Embryonic facial prominence (tissue), 1 donor: Measurements from ENCODE around the gene CELF2.

ENCODE experiments used
- DNase-seq: peaks from one replicate; pipeline ENCODE4 v3.0.0-alpha.2; 2016; ENCODE audit errors: extremely low spot score

CELF2 gene

GRCh38 chr10:11245981-11246590 is 228.4 kb downstream of the CELF2 start:
- no peak for DNase-seq

DNA sequence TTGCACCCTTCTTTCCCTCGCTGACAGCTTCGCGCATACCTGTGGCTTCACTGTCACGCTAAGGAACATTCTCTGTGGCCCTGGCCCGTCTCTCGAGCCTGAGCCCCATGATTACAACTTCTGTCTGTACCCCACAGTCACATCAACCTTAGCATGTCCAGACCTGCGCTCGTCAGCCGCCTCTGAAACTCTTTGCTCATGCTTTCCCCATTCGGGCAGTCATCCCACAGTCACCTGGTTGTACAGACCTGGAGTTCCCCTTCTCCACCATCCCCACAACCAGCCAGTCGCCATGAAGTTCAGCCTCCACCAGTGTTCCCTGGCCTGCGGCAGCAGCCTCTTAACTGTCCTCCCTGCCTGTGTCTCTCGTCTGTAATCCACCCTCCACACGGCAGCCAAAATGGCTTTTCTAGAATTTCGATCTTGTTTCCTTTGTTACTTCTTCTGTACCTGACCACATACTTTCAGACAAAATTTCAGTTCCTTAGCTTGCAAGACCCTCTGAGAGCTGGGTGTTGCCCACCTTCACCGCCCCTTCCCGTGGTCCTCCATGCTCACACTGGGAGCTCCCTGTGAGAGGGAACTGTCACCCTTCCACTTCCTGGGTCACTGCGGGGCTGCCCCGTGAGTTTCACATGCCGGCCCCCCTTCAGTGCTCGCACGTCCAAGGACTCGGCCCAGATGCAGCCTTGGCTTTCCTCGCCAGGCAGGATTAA is 229.2 kb downstream of the CELF2 start:
- no peak for DNase-seq

DNA sequence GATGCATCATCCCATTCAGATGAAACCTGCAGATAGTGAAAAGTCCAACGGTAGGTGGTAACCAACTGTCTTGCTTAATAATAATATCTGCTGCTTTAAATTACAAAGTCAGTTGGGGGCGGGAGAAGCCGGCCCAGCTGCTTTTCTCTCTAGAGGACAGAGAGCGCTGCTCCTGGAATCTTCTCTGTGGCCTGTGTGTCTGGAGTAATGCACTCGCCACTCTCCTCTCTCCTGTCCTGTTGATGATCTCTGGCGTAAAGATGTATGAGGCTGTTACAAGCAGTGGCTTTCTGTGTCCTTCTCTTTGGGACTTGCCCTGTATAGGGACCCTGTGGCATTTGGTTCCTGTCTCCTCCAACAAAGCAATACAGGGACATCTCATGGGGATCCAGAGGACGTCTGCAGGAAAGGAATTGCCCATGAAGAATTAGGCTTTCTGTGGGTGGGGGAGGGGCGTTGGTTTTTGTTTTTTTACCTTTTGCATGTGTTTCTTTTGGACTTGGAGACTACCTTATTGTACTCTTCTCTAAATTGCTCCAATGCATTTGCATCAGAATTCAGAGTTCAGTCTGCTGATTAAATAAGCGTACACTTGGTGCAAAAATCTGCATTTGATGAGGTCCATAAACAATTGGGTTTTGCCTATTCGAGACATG is 231.6 kb downstream of the CELF2 start:
- DNase-seq: no peak

DNA sequence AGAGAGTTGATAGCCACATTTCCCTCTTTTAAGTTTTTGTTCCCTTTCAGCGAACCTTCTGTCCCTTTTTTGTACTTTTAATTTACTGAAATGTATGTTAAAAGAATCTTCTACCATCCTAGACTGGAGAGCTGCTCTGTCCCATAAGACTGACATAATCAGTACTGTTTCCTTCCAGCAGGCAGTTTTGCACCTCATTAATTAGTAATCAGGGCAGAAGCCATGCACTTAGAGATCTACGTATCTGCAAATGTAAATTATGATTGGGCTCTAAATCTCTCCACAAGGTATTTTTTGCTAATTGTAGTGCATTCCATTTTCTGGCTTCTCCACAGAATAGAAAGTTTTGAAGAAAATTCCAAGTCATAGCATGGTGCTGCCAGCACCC is 232.1 kb downstream of the CELF2 start:
- DNase-seq: no peak

DNA sequence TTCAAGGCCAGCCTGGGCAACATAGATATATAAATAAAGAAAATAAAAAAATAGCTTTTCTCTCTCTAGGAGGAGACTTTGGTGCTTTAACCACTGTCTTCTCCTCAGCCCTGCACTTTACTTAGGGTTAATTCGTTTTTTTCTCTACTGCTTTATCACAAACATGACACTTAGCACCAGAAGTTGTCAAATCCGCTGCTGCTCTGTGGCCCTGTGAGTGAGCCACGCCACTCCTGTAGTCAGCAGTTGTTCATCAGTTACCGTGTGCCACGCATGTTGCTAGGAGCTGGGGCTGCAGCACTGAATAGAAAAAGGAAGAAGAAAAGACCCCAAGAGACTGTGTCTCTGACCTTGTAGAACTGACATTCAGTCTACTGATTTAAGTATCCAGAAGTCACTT is 232.6 kb downstream of the CELF2 start:
- no peak for DNase-seq

- no peak for DNase-seq
Measured at GRCh38 chr10:11252887-11253286, 235.2 kb downstream of the CELF2 start.

- DNase-seq: no peak
Measured at GRCh38 chr10:11253385-11254002, 235.8 kb downstream of the CELF2 start.

DNA sequence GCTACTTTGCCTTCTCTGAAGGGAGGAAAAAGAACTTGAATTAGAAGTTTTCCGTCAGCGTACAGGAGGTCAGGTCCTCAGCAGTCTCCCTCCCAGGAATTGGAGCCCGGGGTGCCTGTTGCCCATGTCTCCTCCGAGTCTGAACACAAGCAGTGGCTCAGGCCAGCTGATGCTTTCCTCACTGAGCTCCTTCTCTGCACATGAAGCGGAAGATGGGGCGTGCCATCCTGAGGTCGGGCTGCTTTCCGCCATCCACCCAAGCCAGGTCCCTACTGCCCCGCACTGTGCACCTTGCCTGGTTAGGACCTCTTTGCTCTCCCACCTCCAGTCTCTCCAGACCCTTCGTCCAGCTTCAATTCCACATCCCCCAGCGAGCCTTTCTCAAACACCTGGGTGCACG is 237.5 kb downstream of the CELF2 start:
- DNase-seq: no peak

DNA sequence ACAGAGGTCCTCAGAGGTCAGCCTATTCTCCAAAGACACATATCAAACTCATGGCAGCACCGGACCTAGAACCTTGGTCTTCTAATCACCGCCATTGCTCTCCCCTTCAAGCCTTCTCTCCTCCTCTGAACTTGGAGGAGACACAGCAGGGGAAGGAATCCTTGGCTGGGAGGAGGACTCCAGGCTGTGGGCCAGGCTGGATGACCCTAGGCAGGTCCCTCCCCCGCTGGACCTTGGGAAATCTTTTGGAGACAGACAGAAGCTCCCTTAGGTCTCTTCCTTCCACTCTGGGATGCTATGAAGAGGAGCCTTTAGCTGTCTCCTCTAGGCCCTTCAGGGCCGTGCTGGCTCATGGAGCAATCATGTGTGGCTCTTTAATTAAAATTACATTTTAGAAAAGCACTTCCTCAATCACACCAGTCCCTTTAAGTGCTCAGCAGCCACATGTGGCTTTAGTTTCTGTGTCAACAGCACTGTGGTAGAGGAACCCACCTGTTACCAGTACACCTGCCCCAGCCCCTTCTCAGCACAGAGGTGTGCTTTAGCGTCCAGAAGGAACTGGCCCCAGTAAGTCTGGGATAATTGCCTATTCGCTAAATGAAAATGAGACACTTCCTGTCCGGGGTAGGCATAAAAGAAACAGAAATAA is 238.2 kb downstream of the CELF2 start:
- DNase-seq: no peak

DNA sequence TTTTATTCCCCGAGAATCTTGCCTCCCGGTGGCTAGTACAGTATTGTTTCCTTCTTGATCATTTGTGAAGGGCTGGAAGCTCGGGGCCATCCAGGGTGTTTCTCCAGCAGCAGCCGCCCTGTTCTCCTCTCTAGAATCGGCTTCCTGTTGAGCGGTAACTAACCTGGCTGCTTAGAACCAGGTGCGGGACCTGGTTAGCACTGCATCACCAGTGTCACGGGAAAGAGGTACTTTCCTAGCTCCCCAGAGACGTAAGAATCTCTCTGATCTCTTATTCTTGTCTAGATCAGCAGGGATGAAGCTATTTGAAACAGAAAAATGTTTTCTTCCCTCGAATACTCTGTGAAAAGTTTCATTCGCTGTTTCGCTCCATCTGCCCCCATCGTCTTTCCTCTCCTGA is 239.2 kb downstream of the CELF2 start:
- no peak for DNase-seq

DNA sequence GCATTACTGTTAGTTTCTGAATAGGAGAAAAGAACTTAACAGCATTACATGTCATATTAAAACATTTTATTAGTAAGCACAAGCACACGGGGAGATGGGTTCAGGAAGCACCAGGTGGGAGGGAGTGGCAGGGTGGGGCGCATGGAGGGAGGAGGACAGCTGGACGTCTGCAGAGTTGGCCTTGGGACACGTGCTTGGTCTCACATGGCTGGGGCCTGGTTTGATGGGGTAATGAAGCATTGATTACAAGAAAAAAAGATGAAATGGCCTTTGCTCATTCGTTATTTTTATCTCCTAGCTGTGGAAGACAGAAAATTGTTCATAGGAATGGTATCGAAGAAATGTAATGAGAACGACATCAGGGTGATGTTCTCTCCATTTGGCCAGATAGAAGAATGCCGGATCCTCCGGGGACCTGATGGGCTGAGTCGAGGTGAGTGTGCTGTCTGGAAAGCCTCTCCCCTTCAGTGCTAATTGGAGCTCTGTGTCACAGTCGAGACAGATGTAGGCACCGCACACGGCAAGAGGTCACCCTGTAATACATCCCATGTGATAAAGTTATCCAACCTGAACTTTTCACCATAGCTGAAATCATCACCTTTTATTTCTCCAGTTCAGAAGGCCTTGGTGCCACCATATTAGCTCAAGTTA is 239.9 kb downstream of the CELF2 start:
- DNase-seq: no peak

DNA sequence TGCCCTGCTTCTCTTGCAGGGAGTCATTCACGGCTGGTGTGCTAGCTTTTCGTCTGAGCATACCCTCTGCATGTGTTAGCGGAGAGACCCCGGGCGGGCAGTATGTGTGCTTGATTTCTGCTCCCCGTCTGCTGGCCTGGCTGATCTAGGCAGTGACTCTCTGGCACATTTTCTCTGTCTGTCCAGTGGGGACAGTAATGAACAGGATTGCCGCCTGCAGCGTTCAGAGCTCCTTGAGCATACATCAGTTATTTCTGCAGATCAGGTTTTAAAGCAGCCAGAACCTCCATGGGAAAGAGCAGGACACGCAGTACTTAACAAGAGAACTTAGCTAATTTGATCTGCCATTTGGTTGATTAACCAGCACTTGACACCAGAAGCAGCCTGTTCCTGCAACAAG is 242.5 kb downstream of the CELF2 start:
- DNase-seq: no peak

GRCh38 chr10:11261143-11261542 is 243.5 kb downstream of the CELF2 start:
- DNase-seq: no peak

GRCh38 chr10:11261687-11262493 is 244.2 kb downstream of the CELF2 start:
- no peak for DNase-seq

GRCh38 chr10:11262494-11263345 is 245.0 kb downstream of the CELF2 start:
- no peak for DNase-seq

DNA sequence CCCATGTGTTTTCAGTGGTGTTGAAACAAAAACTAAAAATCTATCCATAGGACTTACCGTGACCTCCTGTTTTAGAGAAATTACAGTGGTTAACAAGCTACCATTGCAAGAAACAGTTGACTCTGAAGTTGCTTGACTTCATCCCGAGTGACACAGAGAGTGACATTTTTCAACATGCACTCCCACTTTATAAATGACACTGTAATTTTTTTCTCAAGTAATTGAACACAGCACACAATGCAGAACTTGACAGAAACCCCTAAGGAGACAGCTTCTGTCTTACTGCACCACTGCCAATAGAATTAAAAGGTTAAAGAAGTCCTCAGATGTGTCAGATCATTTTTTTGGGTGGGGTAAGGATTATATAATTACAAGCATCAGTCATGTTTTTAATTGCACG is 246.1 kb downstream of the CELF2 start:
- no peak for DNase-seq

DNA sequence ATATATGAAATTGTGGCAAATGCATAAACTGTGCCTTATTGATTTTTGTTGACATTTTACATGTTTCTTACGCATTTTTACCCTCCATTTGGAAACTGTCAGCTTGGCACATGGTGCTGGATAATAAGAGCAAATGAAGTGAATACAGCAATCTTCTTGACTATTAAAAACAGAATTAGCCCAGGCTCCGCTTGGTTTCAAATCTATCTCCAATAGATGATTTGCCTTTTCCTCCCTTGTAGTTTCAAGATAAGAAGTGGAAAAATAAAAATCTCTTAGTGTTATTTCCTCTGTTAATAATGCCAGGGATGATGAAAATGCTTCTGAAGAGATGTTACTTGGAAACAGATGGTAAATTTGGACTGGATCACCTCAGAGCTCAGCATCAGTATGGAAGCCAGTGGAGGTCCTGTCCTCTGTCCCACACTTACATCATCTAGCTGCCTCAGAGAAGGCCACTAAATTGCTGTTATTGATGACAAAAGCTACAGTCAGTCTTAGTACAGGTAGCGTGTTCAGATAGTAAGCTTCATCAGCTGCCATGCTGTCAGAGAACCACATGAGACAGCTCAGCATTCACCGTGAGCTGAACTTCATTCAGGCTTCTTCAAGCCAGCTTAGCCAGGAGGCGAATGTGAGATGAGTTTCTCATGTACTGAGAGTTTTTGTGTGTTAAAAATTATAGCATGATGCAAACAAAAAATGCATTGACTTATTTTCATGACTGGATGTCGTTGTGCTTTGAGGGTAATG is 246.8 kb downstream of the CELF2 start:
- no peak for DNase-seq

DNA sequence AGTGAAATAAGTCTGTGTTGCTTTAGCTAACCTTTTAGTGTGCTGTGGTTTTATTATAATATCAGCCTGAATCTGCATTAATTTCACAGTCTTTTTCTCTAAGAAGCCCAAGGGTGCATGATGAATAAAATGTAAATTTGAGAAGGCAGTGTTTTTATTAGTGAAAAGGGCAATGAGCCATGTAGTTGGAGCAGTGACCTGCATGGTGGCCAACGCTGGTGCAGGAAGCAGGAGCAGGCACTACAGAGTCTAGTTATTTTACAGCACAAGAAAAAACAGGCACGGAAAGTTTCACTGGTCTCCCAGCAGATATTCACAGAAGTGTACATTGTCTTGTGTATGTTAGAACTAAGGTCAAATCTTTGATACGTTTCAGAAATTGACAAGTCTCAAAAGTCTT is 247.8 kb downstream of the CELF2 start:
- no peak for DNase-seq

GRCh38 chr10:11266426-11266825 is 248.8 kb downstream of the CELF2 start:
- DNase-seq: no peak
